SK-N-SH (cell line): ENCODE data around the gene TC2N. TPM values are rescaled to one million over a fixed set of nuclear protein-coding genes. Genes with fewer than 3 reads are reported as not detected.
"Not testable (repeated sequence)": the region's sequence is repeated elsewhere in the genome, so short reads cannot be mapped to it uniquely, and the experiment has no call there.

Experiments used
- CTCF ChIA-PET: fragments of 300-600, 350-600 bp; formaldehyde crosslinking; extraction: SDS; loops from one replicate; lab custom pipeline; 2021; lab: Yijun Ruan, JAX
- POLR2A ChIA-PET: fragments of 350-600 bp; sonication (Branson Sonifier 250); formaldehyde crosslinking; extraction: SDS; loops from one replicate; lab custom pipeline; 2020; ENCODE audit warnings: antibody characterized with exemption, inconsistent platforms; lab: Yijun Ruan, JAX
- DNase-seq: peaks from one replicate; pipeline ENCODE4 v3.0.0; 2012
- H2AFZ ChIP-seq: fragments of 200-600 bp; sonication (generic); 2 replicates; pipeline ENCODE4 v1.8.1; 2016; ENCODE audit warnings: antibody characterized with exemption, mild to moderate bottlenecking, low read depth
- H3F3A ChIP-seq: fragments of 200-600 bp; sonication (generic); replicated peaks from 2 replicates; pipeline ENCODE3; 2016; ENCODE audit warnings: antibody characterized with exemption, mild to moderate bottlenecking; ENCODE audit not compliant: insufficient read depth
- H3K27ac ChIP-seq, 2 experiments: fragments of 200-500 bp in 1 of 2; fragments of 200-600 bp in 1 of 2; sonication (Bioruptor generic) in 1 of 2; sonication (generic), shearing (Covaris generic) in 1 of 2; 2 replicates each; pipeline versions ENCODE4 v1.5.1 to v1.6.1; 2014 to 2016; ENCODE audit warnings: low read depth in 2 of 2, inconsistent platforms in 1 of 2, low read length in 1 of 2, mild to moderate bottlenecking in 1 of 2, mixed read lengths in 1 of 2
- H3K27me3 ChIP-seq: fragments of 200-600 bp; sonication (generic), shearing (Covaris generic); 2 replicates; pipeline ENCODE4 v1.6.1; 2016; ENCODE audit warnings: mixed run types; ENCODE audit not compliant: insufficient read depth
- H3K36me3 ChIP-seq, 2 experiments: fragments of 200-500 bp in 1 of 2; fragments of 200-600 bp in 1 of 2; sonication (Bioruptor generic) in 1 of 2; sonication (generic) in 1 of 2; replicated peaks in 1 of 2; 2 replicates each; pipeline versions ENCODE3 to v1.5.1; 2014 to 2016; ENCODE audit warnings: low read length in 1 of 2, mild to moderate bottlenecking in 1 of 2; ENCODE audit not compliant: insufficient read depth in 2 of 2, control insufficient read depth in 1 of 2
- H3K4me1 ChIP-seq, 2 experiments: fragments of 200-500 bp in 1 of 2; fragments of 200-600 bp in 1 of 2; sonication (Bioruptor generic) in 1 of 2; sonication (generic), shearing (Covaris generic) in 1 of 2; 2 replicates each; pipeline versions ENCODE4 v1.5.1 to v1.6.1; 2014 to 2016; ENCODE audit warnings: low read depth in 1 of 2, low read length in 1 of 2, mixed run types in 1 of 2; ENCODE audit not compliant: insufficient read depth in 2 of 2, control insufficient read depth in 1 of 2
- H3K4me2 ChIP-seq: fragments of 200-600 bp; sonication (generic), shearing (Covaris generic); 2 replicates; pipeline ENCODE4 v1.6.1; 2017; ENCODE audit warnings: mixed run types
- H3K4me3 ChIP-seq, 2 experiments: fragments of 200-500 bp in 1 of 2; fragments of 200-600 bp in 1 of 2; sonication (Bioruptor generic) in 1 of 2; sonication (generic), shearing (Covaris generic) in 1 of 2; 2 replicates each; pipeline versions ENCODE4 v1.5.1 to v1.8.1; 2014 to 2016; ENCODE audit warnings: low read depth in 2 of 2, inconsistent platforms in 1 of 2, low read length in 1 of 2, mild to moderate bottlenecking in 1 of 2, mixed read lengths in 1 of 2, moderate library complexity in 1 of 2
- H3K79me2 ChIP-seq: fragments of 200-600 bp; sonication (generic); 2 replicates; pipeline ENCODE4 v1.8.1; 2017; ENCODE audit warnings: mild to moderate bottlenecking; ENCODE audit not compliant: insufficient read depth
- H3K9ac ChIP-seq: fragments of 200-600 bp; sonication (generic); 2 replicates; pipeline ENCODE4 v1.6.1; 2017; ENCODE audit warnings: mixed run types
- H3K9me2 ChIP-seq: fragments of 200-600 bp; sonication (generic); 2 replicates; pipeline ENCODE4 v1.6.1; 2017; ENCODE audit warnings: mixed run types
- H3K9me3 ChIP-seq: fragments of 200-600 bp; sonication (generic); 2 replicates; pipeline ENCODE4 v1.6.1; 2017; ENCODE audit warnings: mixed run types, mild to moderate bottlenecking, moderate library complexity
- H4K20me1 ChIP-seq: fragments of 200-600 bp; sonication (generic); 2 replicates; pipeline ENCODE4 v1.6.1; 2017; ENCODE audit warnings: mild to moderate bottlenecking, mixed run types; ENCODE audit not compliant: insufficient read depth
- CHD2 ChIP-seq: fragments of 150-350 bp; IDR thresholded peaks from 2 replicates; pipeline ENCODE4 v1.6.1; 2018; ENCODE audit warnings: low read length; ENCODE audit not compliant: partially characterized antibody
- CTCF ChIP-seq: fragments of 200-600 bp; sonication (generic); IDR thresholded peaks from 2 replicates; pipeline ENCODE4 v1.6.1; 2017; ENCODE audit warnings: antibody characterized with exemption, mild to moderate bottlenecking, moderate library complexity
- ELF1 ChIP-seq: IDR thresholded peaks from 2 replicates; pipeline ENCODE4 v1.4.0; 2012
- FOSL2 ChIP-seq: IDR thresholded peaks from 2 replicates; pipeline ENCODE4 v1.4.0; 2012; ENCODE audit warnings: low read depth, mild to moderate bottlenecking, moderate library complexity, borderline replicate concordance
- GATA2 ChIP-seq: sonication (generic); formaldehyde crosslinking; IDR thresholded peaks from 2 replicates; pipeline ENCODE4 v1.5.0; 2020; ENCODE audit warnings: mild to moderate bottlenecking, missing genetic modification reagents
- MAX ChIP-seq: IDR thresholded peaks from 2 replicates; pipeline ENCODE4 v1.4.0; 2012; ENCODE audit warnings: low read depth
- MXI1 ChIP-seq: IDR thresholded peaks from 2 replicates; pipeline ENCODE4 v1.6.1; 2012; ENCODE audit warnings: mild to moderate bottlenecking, low read depth, low read length, improper control_type of control experiment
- NRF1 ChIP-seq: IDR thresholded peaks from 2 replicates; pipeline ENCODE4 v1.6.1; 2012; ENCODE audit warnings: low read depth, mild to moderate bottlenecking, low read length
- POLR2AphosphoS5 ChIP-seq: IDR thresholded peaks from 2 replicates; pipeline ENCODE4 v1.6.1; 2012; ENCODE audit warnings: low read depth, low read length
- RAD21 ChIP-seq: IDR thresholded peaks from 2 replicates; pipeline ENCODE4 v1.6.1; 2012; ENCODE audit warnings: mild to moderate bottlenecking, low read length
- TAF1 ChIP-seq: IDR thresholded peaks from 2 replicates; pipeline ENCODE4 v1.6.1; 2012; ENCODE audit warnings: low read depth, mild to moderate bottlenecking, low read length, moderate library complexity, borderline replicate concordance
- TCF12 ChIP-seq: IDR thresholded peaks from 2 replicates; pipeline ENCODE4 v1.4.0; 2012
- USF1 ChIP-seq: IDR thresholded peaks from 2 replicates; pipeline ENCODE4 v1.4.0; 2012; ENCODE audit warnings: low read depth, borderline replicate concordance
- ZBTB33 ChIP-seq: IDR thresholded peaks from 2 replicates; pipeline ENCODE4 v1.4.0; 2012; ENCODE audit warnings: low read depth, borderline replicate concordance
- WGBS: methylation state at CpG from one replicate; pipeline ENCODE4 v1.1.6; 2017; ENCODE audit warnings: low lambda C conversion rate; 5-methylcytosine and 5-hydroxymethylcytosine counted together
- polyA plus RNA-seq, 3 experiments: library from polyadenylated mRNA; depleted of rRNA; stranded (reverse); fragments of >200 nt; gene quantifications; 2 replicates each; pipeline ENCODE4 v1.2.3, GENCODE V29; 2012

The TC2N gene
- polyA plus RNA-seq, 1 of the 3 experiments (the other 2 are of a cell fraction), result not detected

- TF ChIP-seq USF1 (no peak), GATA2 (CRISPR knock-in tag) (no peak)
These were observed 31.0 kb upstream of the TC2N start (continued) for GRCh38 chr14:91898372-91898771.

GRCh38 chr14:91897716-91898115 is 30.4 kb upstream of the TC2N start:
- CTCF ChIA-PET, H4K20me1 ChIP-seq, H3K9me2 ChIP-seq, H3K27me3 ChIP-seq, POLR2A ChIA-PET, H3F3A ChIP-seq, H3K9ac ChIP-seq, H3K4me1 ChIP-seq, H3K4me2 ChIP-seq, H3K9me3 ChIP-seq, H3K36me3 ChIP-seq, DNase-seq, H3K4me3 ChIP-seq, H2AFZ ChIP-seq, H3K79me2 ChIP-seq: not testable (repeated sequence)
- H3K27ac ChIP-seq, result peak overlapping the region in 1 of 2 experiments; percentile 15; a peak in 1 of 4 replicates
- WGBS, result 48% methylated on average over 5 of the region's 5 CpGs

- Histone ChIP-seq H4K20me1 (0 out of 2 replicates have a peak, but pooled peaks cover 4% of the 10 kb centered on the region), H3K27me3 (no peaks in the 10 kb centered on the region), H3K27ac (peak overlapping the region in 1 of 2 experiments; percentile 15; a peak in 1 of 4 replicates), H3K4me1 (no peaks in the 10 kb centered on the region), H3K79me2 (peaks cover 8% of the 10 kb centered on the region; the same call in 1 of the 2 replicates), H3K4me2 (no peak overlapping the region; the same call in 1 of the 2 replicates), H2AFZ (no peak overlapping the region), H3K9me2 (no peaks in the 10 kb centered on the region), H3K4me3 (no peak overlapping the region), H3K36me3 (peaks cover 8 to 10% of the 10 kb centered on the region in 2 experiments), H3K9me3 (no peaks in the 10 kb centered on the region), H3F3A (no peaks in the 10 kb centered on the region), H3K9ac (no peak overlapping the region)
- no peak for TF ChIP-seq NRF1
- TF ChIP-seq TCF12, result peak; percentile 45; the same call in 1 of the 2 replicates
- WGBS, result 44% methylated on average over 9 of the region's 10 CpGs
- ChIA-PET POLR2A (no interaction called here), CTCF (no interaction called here)
- DNase-seq, result no peak
These were observed 29.9 kb upstream of the TC2N start for GRCh38 chr14:91897106-91897701.

- 74% methylated on average over 2 of the region's 4 CpGs for WGBS
- Histone ChIP-seq H3K79me2 (peaks cover 8% of the 10 kb centered on the region; the same call in 1 of the 2 replicates), H3K9me2 (no peaks in the 10 kb centered on the region), H3K4me3 (no peak overlapping the region), H3K9me3 (no peaks in the 10 kb centered on the region), H2AFZ (no peak overlapping the region), H3K4me1 (no peaks in the 10 kb centered on the region), H3K27ac (no peak overlapping the region), H3K4me2 (no peak overlapping the region), H3K27me3 (no peaks in the 10 kb centered on the region), H4K20me1 (0 out of 2 replicates have a peak, but pooled peaks cover 4% of the 10 kb centered on the region), H3F3A (no peaks in the 10 kb centered on the region), H3K36me3 (peaks cover 8 to 13% of the 10 kb centered on the region in 2 experiments), H3K9ac (no peak overlapping the region)
- DNase-seq, result no peak
- ChIA-PET POLR2A (interaction anchor here (0.6 kb wide), 1 partner anchor 225 kb away, joined by 3 read pairs; the partner anchor contains the start of genes CPSF2 and NDUFB1), CTCF (no interaction called here)
- TF ChIP-seq RAD21 (no peak), ZBTB33 (no peak), TAF1 (no peak), MAX (no peak), FOSL2 (no peak), CHD2 (no peak), GATA2 (CRISPR knock-in tag) (no peak), MXI1 (no peak), POLR2AphosphoS5 (no peak), CTCF (no peak), ELF1 (no peak)
These were observed 29.1 kb upstream of the TC2N start for GRCh38 chr14:91896419-91896818.
